NCI-H1105 (cell line): ENCODE data around the gene AGBL1.
"Not testable (repeated sequence)": the region's sequence is repeated elsewhere in the genome, so short reads cannot be mapped to it uniquely, and the experiment has no call there.

Source experiments
- DNase-seq: peaks from one replicate; lab custom pipeline; 2025; lab: John Stamatoyannopoulos, UW

Gene AGBL1

GRCh38 chr15:86399041-86399954 is 319.6 kb downstream of the AGBL1 start:
- no peak for DNase-seq

GRCh38 chr15:86403221-86403620 is 323.6 kb downstream of the AGBL1 start:
- no peak for DNase-seq

- DNase-seq: no peak
Measured at GRCh38 chr15:86403914-86404583, 324.4 kb downstream of the AGBL1 start.

GRCh38 chr15:86408261-86408660 is 328.6 kb downstream of the AGBL1 start:
- DNase-seq: no peak

GRCh38 chr15:86411916-86412315 is 332.2 kb downstream of the AGBL1 start:
- no peak for DNase-seq

- DNase-seq: no peak
Measured at GRCh38 chr15:86413191-86413590, 333.5 kb downstream of the AGBL1 start.

GRCh38 chr15:86425746-86426145 is 346.1 kb downstream of the AGBL1 start:
- no peak for DNase-seq

GRCh38 chr15:86432861-86433260 is 353.2 kb downstream of the AGBL1 start:
- no peak for DNase-seq

- no peak for DNase-seq
Measured at GRCh38 chr15:86433983-86434382, 354.3 kb downstream of the AGBL1 start.

- no peak for DNase-seq
Measured at GRCh38 chr15:86439614-86440013, 359.9 kb downstream of the AGBL1 start.

GRCh38 chr15:86444527-86444926 is 364.9 kb downstream of the AGBL1 start:
- no peak for DNase-seq

GRCh38 chr15:86445579-86446252 is 366.0 kb downstream of the AGBL1 start:
- no peak for DNase-seq

GRCh38 chr15:86446253-86446640 is 366.6 kb downstream of the AGBL1 start:
- DNase-seq: no peak

GRCh38 chr15:86465470-86466039 is 385.9 kb downstream of the AGBL1 start:
- DNase-seq: not testable (repeated sequence)

GRCh38 chr15:86481720-86482119 is 402.0 kb downstream of the AGBL1 start:
- DNase-seq: no peak

- no peak for DNase-seq
Measured at GRCh38 chr15:86483936-86484335, 404.3 kb downstream of the AGBL1 start.

- DNase-seq: no peak
Measured at GRCh38 chr15:86488046-86488445, 408.4 kb downstream of the AGBL1 start.

- DNase-seq: no peak
Measured at GRCh38 chr15:86489981-86490380, 410.3 kb downstream of the AGBL1 start.

GRCh38 chr15:86491118-86491517 is 411.4 kb downstream of the AGBL1 start:
- DNase-seq: no peak

GRCh38 chr15:86493884-86494283 is 414.2 kb downstream of the AGBL1 start:
- no peak for DNase-seq

- no peak for DNase-seq
Measured at GRCh38 chr15:86494475-86494874, 414.8 kb downstream of the AGBL1 start.

GRCh38 chr15:86502301-86502700 is 422.6 kb downstream of the AGBL1 start:
- DNase-seq: no peak
